Brain microvascular endothelial cell (primary cell): Measurements from ENCODE around the gene NISCH.

ENCODE experiments used
- DNase-seq: peaks from one replicate; pipeline ENCODE4 v3.0.0-alpha.2; 2020
- H3K27ac ChIP-seq: fragments of 250-450 bp; sonication (Bioruptor Pico); 2 replicates; pipeline ENCODE4 v1.5.1; 2020; ENCODE audit warnings: mild to moderate bottlenecking, moderate library complexity
- H3K27me3 ChIP-seq: fragments of 250-450 bp; sonication (Bioruptor Pico); replicated peaks from 2 replicates; pipeline ENCODE4 v1.5.1; 2020; ENCODE audit warnings: mild to moderate bottlenecking
- H3K36me3 ChIP-seq: fragments of 250-450 bp; sonication (Bioruptor Pico); replicated peaks from 2 replicates; pipeline ENCODE4 v1.5.1; 2020; ENCODE audit warnings: mild to moderate bottlenecking
- H3K4me3 ChIP-seq: 2 replicates; pipeline ENCODE4 v1.5.1; 2011; ENCODE audit warnings: low read depth, mild to moderate bottlenecking, control low read depth, low read length, moderate library complexity
- in situ Hi-C: cut with HindIII; loops from 2 replicates; pipeline ENCODE4 v1.10.0; 2017; ENCODE audit warnings: low sequenced_read_pairs, low pct_ligation_motif_present
- TF ChIP-seq, protein P1 (sequence below): IDR thresholded peaks from 2 replicates; pipeline ENCODE4 v1.5.1; 2011; ENCODE audit warnings: low read depth, mild to moderate bottlenecking, moderate library complexity, low read length, control low read depth, inconsistent platforms; ENCODE audit errors: missing control alignments

NISCH gene

GRCh38 chr3:52481819-52482521 is 26.6 kb downstream of the NISCH start:
- Histone ChIP-seq H3K36me3 (peaks cover 58% of the 10 kb centered on the region), H3K4me3 (no peak overlapping the region), H3K27me3 (no peaks in the 10 kb centered on the region), H3K27ac (no peak overlapping the region)
- in situ Hi-C loops, result no loop called here
- DNase-seq, result no peak
- TF ChIP-seq, protein P1, sequence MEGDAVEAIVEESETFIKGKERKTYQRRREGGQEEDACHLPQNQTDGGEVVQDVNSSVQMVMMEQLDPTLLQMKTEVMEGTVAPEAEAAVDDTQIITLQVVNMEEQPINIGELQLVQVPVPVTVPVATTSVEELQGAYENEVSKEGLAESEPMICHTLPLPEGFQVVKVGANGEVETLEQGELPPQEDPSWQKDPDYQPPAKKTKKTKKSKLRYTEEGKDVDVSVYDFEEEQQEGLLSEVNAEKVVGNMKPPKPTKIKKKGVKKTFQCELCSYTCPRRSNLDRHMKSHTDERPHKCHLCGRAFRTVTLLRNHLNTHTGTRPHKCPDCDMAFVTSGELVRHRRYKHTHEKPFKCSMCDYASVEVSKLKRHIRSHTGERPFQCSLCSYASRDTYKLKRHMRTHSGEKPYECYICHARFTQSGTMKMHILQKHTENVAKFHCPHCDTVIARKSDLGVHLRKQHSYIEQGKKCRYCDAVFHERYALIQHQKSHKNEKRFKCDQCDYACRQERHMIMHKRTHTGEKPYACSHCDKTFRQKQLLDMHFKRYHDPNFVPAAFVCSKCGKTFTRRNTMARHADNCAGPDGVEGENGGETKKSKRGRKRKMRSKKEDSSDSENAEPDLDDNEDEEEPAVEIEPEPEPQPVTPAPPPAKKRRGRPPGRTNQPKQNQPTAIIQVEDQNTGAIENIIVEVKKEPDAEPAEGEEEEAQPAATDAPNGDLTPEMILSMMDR, result peak; percentile 66

DNA sequence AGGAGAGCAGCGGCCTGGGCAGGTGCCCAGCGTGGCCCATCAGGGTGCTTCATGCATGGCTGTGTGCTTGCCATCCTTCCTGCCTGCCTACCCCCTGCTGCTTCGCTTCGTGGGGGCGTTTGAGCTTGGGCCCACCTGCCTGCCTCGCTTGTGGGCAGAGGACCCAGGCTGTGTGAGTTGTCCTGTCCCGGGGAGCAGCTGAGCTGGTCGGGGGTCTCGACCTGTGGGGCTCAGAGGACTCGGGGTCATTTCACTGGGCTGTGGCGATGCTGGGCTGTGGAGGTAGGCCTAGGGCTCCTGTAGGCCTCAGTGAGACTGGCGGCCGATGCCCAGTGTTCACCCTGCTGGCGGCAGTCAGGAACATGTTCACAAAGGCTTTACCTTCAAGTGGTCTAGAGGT is 27.7 kb downstream of the NISCH start:
- H3K4me3 ChIP-seq, result no peak overlapping the region
- no peak overlapping the region for H3K27ac ChIP-seq
- no peaks in the 10 kb centered on the region for H3K27me3 ChIP-seq
- H3K36me3 ChIP-seq, result peaks cover 58% of the 10 kb centered on the region
- TF ChIP-seq, protein P1, result no peak
- in situ Hi-C loops, result no loop called here
- DNase-seq, result no peak

- peaks cover 59% of the 10 kb centered on the region for H3K36me3 ChIP-seq
These were observed 28.4 kb downstream of the NISCH start for GRCh38 chr3:52483577-52484381.

GRCh38 chr3:52484680-52485461 is 29.5 kb downstream of the NISCH start:
- no peak for DNase-seq

More at GRCh38 chr3:52483577-52484381, 28.4 kb downstream of the NISCH start:
- TF ChIP-seq, protein P1, result no peak
- in situ Hi-C loops, result no loop called here
- peak; percentile 47 for DNase-seq
- Histone ChIP-seq H3K27ac (no peak overlapping the region), H3K4me3 (no peak overlapping the region), H3K27me3 (no peaks in the 10 kb centered on the region)

DNA sequence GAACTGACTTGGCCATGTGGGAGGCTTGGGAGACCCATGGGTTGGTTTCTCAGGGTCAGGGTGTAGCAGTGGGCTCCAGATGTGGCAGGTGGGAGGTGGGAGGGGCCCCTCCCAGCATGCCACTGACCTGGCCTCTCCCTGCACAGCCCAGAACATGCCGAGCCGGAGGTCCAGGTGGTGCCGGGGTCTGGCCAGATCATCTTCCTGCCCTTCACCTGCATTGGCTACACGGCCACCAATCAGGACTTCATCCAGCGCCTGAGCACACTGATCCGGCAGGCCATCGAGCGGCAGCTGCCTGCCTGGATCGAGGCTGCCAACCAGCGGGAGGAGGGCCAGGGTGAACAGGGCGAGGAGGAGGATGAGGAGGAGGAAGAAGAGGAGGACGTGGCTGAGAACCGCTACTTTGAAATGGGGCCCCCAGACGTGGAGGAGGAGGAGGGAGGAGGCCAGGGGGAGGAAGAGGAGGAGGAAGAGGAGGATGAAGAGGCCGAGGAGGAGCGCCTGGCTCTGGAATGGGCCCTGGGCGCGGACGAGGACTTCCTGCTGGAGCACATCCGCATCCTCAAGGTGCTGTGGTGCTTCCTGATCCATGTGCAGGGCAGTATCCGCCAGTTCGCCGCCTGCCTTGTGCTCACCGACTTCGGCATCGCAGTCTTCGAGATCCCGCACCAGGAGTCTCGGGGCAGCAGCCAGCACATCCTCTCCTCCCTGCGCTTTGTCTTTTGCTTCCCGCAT is 31.8 kb downstream of the NISCH start:
- H3K36me3 ChIP-seq, result peaks cover 59% of the 10 kb centered on the region
- H3K27me3 ChIP-seq, result no peaks in the 10 kb centered on the region
- no peak overlapping the region for H3K27ac ChIP-seq
- TF ChIP-seq, protein P1, result no peak
- H3K4me3 ChIP-seq, result no peak overlapping the region
- in situ Hi-C loops, result no loop called here
- no peak for DNase-seq

More at GRCh38 chr3:52484680-52485461, 29.5 kb downstream of the NISCH start:
- Histone ChIP-seq H3K4me3 (no peak overlapping the region), H3K27me3 (no peaks in the 10 kb centered on the region), H3K36me3 (peaks cover 59% of the 10 kb centered on the region), H3K27ac (no peak overlapping the region)
- in situ Hi-C loops, result no loop called here
- TF ChIP-seq, protein P1, result no peak
